ENCODE measurements around the gene DPP7.

DPP7 gene

DNA sequence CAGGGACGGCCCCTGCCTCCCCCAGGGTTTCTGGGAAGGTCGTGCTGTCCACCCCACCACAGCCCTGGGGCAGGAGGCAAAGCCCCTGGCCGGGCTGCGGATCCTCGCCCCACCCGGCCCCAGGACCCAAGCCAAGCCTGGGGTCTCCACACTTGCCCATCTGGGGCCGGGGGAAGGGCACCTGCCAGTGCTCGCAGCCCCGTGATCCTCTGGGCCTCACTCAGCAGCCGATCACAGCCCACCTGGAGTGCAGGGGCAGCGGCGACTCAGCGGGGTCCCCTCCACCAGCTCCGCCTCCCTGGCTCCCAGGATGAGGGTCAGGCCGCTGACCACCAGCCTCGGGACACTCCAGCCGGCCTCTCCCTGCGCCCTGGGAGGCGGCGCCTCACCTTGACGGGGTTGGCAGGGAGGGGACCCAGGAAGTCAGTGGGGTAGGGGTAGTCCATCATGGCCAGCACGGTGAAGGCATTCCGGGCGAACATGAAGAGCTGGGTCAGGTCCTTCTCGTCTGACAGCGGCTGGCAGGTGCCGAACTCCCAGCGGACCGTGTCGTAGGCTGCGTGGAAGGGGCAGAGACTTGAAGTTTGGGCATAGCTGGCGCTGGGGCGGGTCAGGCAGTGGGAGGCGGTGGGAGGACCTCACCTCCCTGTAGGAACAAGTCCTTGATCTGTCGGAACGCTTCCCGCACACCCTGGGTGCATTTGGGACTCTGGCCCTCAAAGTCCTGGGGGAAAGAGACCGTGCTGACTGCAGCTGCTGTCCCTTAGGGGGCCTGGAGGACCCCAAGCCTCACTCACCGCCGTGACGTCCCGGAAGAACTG lies 1.8 kb downstream of the DPP7 start:
- in situ Hi-C loops (cut with MboI; ENCODE audit: low sequenced_read_pairs) = no loop called here

DNA sequence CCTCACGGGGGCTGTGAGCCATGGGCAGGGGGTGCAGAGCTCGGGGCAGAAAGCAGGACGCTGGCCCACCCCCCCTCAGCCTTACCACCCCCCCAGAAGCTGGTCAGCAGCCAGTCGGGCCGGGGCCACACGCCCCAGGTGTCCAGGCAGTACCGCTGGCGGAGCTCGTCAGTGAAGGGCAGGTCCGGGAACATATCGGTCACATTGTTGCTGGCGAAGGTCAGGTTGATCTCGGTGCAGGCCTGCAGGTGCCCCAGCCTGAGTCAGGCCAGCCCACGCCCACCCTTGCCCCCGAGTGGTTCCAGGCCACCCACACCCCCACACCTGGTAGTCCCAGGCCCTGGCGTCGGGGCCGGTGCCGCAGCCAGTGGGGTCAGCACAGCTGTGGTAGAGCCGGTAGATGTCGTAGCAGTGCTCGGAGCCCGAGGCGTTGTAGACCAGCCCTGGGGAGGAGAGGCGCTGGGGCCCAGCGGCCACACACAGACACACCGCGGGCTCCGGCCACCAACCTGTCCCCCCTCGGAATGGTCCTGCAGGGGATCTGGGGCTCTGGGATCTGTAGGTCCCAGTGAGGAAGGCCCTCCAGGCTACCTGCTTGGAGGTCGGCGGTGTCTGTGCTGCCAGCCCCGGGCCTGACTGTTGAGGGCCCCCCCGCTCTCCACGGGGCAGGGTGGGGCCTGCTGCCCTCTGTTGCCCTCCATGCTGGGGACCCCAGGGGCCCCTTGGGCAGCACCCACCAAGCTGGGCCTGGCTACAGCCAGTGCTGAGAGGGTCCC lies 2.6 kb downstream of the DPP7 start:
- in situ Hi-C loops (cut with MboI; ENCODE audit: low sequenced_read_pairs) = no loop called here

DNA sequence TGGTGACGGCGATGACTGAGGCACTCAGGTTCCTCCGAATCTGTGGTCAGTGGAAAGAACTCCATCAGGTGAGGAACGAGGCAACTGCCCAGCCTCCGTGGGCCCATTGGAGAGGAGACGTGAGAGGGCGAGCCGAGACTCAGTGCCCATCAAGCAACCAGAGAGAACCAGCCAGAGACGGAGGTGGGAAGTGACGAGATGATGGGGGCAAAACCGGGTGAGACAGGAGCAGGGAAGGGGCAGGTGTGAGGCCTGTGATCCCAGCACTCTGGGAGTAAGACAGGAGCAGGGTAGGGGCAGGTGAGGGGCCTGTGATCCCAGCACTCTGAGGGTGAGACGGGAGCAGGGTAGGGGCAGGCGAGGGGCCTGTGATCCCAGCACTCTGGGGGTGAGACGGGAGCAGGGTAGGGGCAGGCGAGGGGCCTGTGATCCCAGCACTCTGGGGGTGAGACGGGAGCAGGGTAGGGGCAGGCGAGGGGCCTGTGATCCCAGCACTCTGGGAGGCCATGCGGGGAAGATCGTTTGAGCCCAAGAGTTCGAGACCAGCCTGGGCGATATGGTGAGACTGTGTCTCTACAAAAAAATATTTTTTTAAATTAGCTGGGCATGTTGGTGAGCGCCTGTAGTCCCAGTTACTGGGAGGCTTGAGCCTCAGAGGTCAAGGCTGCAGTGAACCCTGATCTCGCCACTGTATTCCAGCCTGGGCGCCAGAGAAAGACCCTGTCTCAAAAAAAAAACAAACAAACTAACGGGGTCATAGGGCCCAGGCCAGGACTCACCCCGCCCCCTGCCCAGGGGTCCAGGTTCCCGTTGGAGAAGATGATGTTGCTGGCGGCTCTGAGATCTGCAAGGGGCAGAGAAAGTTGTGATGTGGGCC lies 3.4 kb downstream of the DPP7 start:
- in situ Hi-C loops (cut with MboI; ENCODE audit: low sequenced_read_pairs) = no loop called here

DNA sequence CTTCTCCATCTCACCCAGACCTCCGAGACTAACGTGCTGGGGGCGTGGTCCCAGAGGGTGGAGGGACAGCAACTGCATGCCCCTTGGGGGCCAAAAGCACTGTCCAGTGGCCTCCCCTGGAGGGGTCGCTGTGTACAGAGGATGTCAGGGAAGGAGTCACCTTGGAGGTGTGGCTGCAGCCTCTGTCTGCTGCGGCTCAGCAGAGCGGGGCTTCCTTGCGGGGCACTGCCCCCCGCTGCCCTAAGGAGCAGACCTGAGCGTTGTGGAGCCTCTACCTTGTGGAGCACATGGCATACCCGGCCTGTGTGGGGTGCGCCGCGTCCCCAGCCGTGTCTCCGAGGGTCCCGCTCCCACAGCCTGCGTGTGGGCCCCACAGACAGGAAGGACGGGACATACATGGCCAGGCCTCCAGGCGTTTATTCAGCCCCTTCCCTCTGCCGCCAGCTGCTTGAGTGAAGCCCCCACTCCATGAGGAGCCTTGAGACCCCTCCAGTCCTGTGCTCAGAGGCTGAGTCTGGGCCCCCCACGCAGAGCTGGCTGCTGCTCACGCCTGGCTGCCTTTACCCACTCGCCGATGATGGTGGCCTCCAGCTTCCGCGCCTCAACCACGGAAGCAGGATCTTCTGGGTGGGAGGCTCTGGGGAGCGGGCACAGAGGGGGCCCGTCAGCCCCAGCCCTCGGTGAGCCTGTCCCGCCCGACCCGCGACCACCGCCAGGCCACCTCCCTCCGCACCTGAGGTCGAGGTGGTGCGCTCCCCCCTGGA lies 4.2 kb downstream of the DPP7 start:
- in situ Hi-C loops (cut with MboI; ENCODE audit: low sequenced_read_pairs) = no loop called here

DNA sequence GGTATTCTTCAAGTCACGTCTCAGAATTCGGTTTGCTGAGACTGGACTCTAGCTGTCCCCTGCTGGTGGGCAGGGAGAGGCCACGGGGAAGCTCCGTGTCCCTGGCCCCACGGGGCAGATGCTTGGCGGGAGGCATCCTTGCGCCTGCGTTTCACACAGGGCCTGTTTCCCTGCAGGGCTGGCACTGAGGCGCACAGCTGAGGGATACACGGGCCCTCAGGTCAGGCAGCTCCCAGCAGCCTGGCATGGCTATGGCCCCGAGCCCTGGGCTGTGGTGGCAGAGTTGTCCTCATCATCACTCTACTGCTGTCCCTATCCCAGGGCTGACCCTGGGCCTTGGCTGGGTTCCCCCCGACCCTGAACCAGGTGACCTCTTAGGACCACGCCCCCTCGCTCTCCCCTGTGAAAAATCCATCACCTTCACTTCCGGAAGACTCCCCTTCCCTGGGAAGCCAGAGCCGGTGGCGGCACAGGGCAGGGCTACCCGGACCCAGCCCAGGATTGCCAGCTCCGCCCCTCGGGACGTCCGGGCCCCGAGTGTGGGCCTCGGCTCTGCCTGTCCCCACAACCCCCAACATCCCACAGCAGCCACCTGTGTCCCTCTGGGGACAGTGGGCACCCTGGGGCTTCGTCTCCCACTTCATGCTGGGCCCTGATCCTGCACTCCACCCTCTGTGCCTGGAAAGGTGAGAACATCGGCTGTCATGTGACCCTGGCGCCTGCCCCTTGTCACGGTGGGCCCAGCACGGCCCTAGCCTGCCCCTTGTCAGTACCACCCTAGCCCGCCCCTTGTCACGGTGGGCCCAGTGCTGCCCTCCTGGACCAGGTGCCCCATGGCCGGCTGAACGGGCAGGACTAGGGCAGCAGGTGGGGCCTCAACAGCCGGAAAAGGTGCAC lies 5.0 kb downstream of the DPP7 start:
- in situ Hi-C loops (cut with MboI; ENCODE audit: low sequenced_read_pairs) = no loop called here

DNA sequence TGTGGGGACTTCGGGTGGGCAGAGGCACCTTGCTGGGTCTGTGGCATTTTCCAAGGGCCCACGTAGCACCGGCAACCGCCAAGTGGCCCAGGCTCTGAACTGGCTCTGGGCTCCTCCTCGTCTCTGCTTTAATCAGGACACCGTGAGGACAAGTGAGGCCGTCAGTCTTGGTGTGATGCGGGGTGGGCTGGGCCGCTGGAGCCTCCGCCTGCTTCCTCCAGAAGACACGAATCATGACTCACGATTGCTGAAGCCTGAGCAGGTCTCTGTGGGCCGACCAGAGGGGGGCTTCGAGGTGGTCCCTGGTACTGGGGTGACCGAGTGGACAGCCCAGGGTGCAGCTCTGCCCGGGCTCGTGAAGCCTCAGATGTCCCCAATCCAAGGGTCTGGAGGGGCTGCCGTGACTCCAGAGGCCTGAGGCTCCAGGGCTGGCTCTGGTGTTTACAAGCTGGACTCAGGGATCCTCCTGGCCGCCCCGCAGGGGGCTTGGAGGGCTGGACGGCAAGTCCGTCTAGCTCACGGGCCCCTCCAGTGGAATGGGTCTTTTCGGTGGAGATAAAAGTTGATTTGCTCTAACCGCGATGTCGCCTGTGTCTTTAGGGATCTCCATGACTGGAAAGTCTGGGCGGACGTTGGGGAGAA lies 5.8 kb downstream of the DPP7 start:
- in situ Hi-C loops (cut with MboI; ENCODE audit: low sequenced_read_pairs) = no loop called here

DNA sequence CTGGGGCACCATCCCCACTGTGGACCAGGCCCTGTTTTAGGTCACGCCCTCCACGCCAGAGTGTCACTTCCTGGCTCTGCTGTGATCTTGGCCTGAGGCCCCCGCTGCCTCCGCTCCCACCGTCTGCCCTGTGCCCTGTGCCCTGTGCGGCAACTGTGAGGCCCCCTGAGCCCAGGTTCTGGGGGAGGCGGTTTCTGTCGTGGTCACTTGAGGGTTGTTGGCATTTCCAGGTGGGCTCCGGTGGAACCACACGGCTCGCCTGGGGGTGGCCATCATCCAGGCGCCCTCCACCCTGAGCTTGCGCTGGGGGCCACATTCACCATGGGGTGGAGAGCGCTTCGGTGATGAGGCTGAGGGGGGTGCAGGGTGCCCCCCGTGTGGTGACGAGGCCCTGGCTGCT lies 6.6 kb downstream of the DPP7 start:
- in situ Hi-C loops (cut with MboI; ENCODE audit: low sequenced_read_pairs) = no loop called here

DNA sequence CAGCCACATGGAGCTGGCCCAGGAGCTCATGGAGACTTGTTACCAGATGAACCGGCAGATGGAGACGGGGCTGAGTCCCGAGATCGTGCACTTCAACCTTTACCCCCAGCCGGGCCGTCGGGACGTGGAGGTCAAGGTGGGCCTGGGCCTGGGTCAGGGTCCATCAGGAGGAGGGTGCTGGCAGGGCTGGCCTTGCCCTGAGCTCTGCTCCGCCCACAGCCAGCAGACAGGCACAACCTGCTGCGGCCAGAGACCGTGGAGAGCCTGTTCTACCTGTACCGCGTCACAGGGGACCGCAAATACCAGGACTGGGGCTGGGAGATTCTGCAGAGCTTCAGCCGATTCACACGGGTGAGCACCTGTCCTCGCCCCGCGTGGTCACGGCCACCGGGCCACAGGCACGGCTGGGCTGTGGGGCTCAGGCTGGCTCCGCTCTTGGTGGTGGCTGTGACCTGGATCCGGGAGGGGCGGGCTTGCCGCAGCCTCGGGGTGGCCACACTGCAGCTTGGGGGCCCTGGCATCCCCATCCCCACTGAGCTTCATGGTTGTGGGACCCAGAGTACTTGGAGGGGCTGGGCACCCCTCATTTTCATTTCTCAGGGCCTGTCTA lies 7.1 kb downstream of the DPP7 start:
- in situ Hi-C loops (cut with MboI; ENCODE audit: low sequenced_read_pairs) = no loop called here

DNA sequence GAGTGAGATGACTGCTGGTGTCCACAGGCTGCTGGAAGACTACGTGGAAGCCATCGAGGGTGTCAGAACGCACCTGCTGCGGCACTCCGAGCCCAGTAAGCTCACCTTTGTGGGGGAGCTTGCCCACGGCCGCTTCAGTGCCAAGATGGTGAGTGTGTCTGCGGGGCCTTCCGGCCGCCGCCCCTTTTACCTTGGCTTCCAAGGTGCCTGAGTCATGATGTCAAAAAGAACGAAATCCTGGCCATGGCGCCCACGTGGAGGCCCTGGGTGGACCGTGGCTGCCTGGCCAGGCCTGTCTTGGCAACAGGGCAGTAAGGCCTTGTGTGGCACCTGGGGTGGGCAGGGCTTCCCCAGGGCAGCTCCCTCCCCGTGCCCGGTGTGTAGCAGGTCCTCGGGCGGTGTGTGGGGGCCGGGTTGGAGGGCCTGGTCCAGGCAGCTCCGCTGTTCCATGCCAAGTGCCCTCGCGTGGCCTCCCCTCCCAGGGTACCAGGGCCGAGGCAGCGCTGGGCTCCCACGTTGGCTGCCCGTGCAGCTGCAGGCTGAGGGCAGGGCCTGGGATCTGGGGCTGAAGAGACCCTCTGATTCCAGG lies 7.8 kb downstream of the DPP7 start:
- in situ Hi-C loops (cut with MboI; ENCODE audit: low sequenced_read_pairs) = no loop called here

DNA sequence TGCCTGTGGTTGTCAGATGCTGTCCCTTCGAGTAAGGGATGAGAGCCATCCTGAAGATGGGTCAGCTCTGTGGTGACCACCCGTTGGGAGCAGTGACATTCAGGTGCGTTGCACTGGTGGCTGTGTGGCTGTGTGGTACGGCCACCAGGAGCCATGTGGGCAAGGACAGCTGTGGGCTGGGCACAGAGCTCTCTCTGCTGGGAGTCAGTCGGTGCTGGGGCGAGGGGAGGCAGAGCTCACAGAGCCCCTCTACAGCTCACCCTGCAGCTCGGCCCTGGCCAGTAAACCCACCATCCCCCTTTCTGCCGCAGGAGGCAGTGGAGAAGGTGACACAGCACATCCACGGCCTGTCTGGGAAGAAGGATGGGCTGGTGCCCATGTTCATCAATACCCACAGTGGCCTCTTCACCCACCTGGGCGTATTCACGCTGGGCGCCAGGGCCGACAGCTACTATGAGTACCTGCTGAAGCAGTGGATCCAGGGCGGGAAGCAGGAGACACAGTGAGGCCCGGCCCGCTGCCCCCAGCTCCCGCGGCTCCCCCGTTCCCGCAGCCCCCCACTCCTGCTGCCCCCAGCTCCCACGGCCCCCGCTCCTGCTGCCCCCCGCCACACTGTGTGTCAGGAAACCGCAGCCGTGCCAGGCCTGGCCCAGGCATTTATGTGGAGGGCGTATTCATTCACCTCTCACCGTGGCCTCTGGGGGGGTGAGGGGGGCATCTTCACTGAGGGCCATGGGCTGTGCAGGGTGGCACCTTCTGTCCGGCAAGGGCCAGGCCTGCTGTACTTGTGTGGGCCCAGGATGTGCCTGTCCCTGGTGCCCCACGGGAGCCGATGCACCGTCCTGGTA lies 8.5 kb downstream of the DPP7 start:
- in situ Hi-C loops (cut with MboI; ENCODE audit: low sequenced_read_pairs) = no loop called here

DNA sequence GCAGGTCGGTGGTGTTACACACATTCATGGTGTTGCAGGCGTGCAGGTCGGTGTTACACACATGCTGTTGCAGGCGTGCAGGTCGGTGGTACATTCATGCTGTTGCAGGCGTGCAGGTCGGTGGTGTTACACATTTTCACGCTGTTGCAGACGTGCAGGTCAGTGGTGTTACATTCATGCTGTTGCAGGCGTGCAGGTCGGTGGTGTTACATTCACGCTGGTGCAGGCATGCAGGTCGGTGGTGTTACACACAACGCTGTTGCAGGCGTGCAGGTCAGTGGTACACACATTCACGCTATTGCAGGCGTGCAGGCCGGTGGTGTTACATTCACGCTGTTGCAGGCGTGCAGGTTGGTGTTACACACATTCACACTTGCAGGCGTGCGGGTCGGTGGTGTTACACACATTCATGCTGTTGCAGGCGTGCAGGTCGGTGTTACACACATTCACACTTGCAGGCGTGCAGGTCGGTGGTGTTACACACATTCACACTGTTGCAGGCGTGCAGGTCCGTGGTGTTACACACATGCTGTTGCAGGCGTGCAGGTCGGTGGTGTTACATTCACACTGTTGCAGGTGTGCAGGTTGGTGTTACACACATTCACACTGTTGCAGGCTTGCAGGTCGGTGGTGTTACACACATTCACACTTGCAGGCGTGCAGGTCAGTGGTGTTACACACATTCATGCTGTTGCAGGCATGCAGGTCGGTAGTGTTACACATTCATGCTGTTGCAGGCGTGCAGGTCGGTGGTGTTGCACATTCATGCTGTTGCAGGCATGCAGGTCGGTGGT lies 11.1 kb downstream of the DPP7 start:
- in situ Hi-C loops (cut with MboI; ENCODE audit: low sequenced_read_pairs) = no loop called here

DNA sequence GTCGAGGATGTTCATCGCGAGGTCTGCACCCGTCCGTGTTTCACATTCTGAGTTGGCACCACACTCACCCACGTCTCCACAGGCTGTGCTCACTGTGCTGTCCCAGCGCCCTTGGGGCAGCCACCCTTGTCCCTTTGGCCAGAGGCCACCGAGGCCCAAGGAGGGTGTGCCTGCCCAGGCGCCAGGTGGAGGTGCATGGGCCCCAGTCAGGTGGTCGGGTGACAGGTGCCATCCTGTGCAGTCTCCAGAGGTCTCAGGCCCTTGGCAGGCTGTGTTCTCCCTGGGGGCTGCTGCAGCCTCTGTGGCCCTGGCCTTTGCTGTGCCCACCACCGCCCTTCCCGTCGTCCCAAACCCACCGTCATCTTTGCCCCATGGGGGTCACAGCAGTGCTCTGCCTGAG lies 15.3 kb downstream of the DPP7 start:
- in situ Hi-C loops (cut with MboI; ENCODE audit: low sequenced_read_pairs) = no loop called here

DNA sequence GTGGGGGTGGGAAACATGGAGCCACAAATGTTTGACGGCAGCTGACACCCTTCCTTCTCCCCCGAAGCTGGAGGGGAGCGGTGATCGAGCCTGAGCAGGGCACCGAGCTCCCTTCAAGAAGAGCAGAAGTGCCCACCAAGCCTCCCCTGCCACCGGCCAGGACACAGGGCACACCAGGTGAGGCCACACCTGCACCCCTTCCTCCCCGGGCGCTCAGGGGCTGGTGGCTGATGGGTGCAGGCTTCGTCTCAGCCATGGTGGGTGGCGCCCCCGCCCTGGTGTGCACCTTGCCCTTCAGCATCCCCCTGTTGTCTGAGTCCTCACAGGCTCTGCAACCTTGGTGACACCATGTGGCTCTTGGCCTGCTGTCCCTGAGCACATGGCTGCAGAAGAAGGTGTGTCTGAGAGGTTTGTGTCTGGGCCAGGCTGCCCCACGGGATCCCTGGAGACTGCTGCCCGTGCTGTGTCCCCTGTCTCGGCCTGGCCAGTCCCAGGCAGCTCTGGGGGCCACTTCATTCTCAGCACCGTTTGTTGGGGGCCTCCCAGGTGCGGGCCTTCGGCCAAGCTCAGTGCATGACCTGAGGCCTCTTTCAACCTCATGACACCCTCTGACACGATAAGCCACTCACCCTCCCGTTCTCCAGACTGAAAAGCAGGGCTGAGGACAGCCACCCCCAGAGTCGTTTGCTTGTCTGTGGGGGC lies 16.6 kb downstream of the DPP7 start:
- in situ Hi-C loops (cut with MboI; ENCODE audit: low sequenced_read_pairs) = no loop called here

DNA sequence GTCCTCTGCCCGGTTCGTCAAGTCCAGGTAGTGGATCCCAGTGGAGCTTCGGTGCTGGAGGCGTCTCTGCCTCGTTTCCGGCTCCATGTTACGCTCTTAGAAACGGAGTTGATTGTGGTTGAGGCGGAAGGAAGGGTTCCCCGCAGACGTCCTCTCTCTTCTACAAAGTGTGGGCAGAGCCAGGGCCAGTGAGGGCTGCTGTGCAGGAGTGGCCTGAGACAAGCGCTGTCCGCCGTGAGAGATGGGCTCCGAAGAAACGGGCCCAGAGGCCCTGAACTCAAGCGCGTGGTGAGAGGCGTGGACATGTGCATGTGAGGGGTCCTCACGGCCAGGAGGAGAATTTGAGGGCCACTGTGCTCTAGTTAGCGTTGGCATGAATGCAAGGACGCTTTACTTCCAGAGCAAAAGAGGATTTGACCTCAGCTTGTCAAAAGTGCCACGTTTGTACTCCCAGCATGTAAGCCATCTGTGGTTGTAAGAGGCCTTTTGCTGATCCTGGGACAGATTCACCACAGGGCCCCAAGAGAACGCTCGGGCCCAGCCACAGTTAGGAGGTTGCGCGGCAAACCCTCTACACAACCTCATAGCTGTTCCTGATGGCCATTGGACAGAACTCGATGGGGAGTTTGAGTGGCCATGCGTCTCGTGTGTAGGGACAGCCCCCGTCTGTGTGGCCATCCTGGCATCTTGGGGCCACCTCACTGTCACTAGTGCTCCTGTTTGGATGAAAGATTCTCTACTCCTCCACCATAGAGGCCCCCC lies 17.6 kb downstream of the DPP7 start:
- in situ Hi-C loops (cut with MboI; ENCODE audit: low sequenced_read_pairs) = no loop called here
